ENCODE measurements around the gene CDCA4. TPM values are rescaled to one million over a fixed set of nuclear protein-coding genes. Genes with fewer than 3 reads are reported as not detected.

The CDCA4 gene
- total RNA-seq, 4 donors from 2014 or later = 5.3 to 8.0 (median 6.4) TPM

DNA sequence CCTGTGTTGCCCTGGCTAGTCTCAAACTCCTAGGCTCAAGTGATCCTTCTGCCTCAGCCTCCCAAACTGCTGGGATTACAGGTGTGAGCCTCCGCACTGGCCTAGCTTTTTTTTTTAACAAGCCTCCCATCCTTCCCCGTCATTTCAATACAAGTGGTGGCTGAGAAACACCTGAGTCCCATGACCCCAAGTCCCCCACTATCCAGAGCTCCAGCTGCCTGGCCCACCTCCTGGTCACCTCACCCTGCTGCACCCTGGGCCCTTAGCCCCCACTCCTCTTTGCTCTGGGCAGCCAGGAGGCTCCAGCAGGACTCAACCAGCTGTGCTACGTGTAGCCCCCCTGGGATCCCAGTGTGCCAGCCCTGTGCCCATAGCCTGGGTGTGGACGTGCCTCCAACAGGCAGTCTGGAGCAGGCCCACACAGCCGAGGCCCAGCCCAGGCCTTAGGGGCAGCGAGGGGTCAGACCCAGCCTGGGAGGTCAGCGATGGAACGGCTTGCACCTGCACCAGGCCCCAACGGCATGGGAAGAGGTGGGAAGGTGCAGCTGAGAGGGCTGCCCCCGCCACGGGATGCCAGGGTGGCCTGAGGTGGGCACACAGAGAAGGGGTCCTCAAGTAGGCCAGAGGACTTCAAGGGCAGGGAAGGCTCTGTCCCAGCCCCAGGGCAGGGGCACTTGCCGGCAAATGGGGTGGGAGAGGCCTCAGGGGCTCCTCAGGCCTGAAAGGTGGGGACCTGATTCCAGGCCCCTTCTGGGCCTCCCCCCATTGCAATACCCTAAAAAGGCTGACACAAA is 49.2 kb downstream of the CDCA4 start:
- TF ChIP-seq, protein P1, sequence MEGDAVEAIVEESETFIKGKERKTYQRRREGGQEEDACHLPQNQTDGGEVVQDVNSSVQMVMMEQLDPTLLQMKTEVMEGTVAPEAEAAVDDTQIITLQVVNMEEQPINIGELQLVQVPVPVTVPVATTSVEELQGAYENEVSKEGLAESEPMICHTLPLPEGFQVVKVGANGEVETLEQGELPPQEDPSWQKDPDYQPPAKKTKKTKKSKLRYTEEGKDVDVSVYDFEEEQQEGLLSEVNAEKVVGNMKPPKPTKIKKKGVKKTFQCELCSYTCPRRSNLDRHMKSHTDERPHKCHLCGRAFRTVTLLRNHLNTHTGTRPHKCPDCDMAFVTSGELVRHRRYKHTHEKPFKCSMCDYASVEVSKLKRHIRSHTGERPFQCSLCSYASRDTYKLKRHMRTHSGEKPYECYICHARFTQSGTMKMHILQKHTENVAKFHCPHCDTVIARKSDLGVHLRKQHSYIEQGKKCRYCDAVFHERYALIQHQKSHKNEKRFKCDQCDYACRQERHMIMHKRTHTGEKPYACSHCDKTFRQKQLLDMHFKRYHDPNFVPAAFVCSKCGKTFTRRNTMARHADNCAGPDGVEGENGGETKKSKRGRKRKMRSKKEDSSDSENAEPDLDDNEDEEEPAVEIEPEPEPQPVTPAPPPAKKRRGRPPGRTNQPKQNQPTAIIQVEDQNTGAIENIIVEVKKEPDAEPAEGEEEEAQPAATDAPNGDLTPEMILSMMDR (IDR thresholded peaks at IDR 0.05) = no peak
- no peak for ATAC-seq (ENCODE audit: low FRiP score)
- DNase-seq (ENCODE audit: low spot score) = no peak

DNA sequence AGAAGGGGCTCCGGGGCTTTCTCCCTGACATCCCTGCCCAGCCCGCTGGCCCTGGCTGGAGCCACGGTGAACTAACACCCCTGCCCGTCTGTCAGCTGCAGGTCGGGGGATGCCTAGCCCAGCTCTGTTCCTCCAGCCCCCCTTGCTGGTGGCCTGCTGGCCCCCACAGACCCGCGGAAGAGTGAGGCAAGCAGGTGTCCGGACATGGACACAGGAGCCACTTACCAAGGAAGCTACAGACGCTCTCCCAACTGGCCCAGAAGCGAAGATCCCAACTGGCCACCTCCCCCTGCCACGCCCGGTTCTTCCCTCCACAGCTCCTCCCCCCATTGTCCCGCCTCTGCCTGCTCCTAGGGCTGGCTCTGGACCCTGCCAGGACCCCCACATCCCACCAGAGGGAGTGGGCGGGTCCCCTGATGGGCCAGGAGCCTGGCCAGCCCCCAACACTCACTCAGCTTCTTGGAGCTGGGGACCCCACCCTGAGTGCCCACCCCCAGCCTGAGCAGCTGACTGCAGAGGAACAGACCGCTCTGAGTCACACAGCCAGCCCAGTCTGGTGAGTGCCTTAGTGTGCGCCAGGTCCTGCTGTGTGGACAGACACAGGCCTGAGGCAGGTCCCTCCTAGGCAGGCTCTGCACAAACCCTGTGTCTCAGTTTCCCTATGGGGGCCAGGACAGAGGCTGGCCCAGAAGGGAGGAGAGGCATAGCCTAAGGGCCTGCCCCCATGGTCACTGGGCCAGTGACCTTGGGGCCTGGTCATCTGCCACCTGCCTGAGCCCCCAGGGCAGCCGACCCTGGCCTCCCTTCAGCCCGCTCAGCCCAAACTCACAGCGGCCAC is 50.4 kb downstream of the CDCA4 start:
- ATAC-seq (ENCODE audit: low FRiP score) (peak; percentile 22), DNase-seq (ENCODE audit: low spot score) (no peak)
- TF ChIP-seq, protein P1 (IDR thresholded peaks at IDR 0.05) = no peak

DNA sequence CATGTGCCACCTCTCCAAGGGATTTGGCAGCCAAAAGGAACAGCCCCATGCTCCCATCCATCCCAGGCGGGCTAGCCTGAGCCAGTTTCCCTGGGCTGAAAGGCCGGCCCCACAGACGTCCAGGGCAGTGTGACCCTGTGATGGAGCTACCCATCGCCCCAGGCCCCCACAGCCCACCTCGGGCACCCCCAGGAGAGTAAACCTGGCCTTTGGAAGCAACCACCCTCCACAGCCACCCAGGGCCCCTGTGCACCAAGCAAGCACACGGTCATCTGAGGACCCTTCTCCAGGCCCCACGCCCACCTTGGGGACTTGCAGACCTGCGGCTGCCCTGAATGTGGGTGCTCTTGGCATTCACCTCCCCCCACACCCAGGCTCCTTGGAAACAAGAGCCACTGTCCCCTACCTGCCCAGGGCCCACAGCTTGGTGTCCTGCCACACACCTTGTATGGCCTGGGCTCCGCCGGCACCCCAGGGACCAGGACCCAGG is 51.1 kb downstream of the CDCA4 start:
- ATAC-seq (ENCODE audit: low FRiP score) (no peak), DNase-seq (ENCODE audit: low spot score) (no peak)
- TF ChIP-seq, protein P1 (IDR thresholded peaks at IDR 0.05) = no peak

DNA sequence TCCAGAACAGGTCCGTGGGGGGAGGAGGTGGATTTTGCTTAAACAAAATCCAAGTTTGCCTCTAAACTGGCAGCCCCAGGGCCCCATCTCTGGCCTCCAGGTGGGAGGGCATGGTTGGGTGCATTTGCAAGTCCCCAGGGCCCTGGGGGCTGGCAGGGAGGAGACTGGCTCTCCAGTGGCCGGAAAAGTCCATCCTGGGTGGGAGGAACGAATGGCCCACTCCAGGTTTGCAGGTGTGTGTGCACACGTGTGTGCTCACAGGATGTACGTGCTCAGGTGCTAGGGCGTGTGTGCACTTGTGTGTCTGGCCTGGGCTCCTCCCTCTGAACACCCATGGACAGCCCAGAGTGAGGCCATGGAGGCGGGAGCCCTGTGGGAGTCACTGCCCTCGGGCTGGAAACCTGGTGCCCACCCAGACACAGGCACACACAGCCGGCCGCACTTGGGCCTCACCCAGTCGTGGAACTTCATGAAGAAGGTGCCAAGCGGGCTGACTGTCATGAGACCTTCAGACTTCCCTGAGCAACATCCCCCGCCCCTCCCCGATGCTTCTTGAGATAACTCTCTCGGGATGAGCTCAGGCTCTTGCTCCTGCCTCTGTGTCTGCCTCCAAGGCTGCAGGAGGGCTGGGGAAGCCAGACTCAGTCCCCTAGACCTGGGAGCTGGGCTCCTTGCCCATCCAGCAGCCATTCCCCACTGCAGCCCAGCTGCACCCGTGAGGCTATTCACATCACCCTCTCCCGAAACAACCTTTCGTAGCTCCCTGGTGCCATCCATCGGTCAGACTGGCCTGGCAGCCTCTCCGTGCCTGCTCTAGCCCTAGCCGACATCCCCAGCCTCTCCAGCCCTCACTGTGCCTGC is 52.1 kb downstream of the CDCA4 start:
- TF ChIP-seq, protein P1 (IDR thresholded peaks at IDR 0.05) = no peak

DNA sequence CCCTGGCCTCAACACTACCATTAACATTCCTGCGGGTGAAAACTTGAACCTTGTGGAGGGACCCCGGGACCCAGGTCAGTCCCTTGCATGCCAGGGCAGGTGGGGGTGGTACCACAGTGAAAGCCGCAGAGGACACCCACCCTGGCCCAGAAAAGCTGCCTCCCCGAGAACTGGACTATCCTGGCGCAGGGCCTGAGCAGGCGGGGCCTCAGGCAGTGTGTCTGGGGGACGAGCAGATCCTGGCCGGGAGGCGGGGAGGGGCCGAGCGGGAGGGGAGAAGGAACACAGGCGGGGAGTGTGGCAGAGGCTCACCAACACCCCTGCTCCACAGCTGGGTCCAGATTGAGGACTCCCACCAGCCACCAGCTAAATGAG is 52.7 kb downstream of the CDCA4 start:
- TF ChIP-seq, protein P1 (IDR thresholded peaks at IDR 0.05) = no peak
- ATAC-seq (ENCODE audit: low FRiP score) (peak; percentile 26), DNase-seq (ENCODE audit: low spot score) (no peak)

More for the DNA sequence above, 52.1 kb downstream of the CDCA4 start:
- DNase-seq (ENCODE audit: low spot score) (no peak), ATAC-seq (ENCODE audit: low FRiP score) (no peak)

DNA sequence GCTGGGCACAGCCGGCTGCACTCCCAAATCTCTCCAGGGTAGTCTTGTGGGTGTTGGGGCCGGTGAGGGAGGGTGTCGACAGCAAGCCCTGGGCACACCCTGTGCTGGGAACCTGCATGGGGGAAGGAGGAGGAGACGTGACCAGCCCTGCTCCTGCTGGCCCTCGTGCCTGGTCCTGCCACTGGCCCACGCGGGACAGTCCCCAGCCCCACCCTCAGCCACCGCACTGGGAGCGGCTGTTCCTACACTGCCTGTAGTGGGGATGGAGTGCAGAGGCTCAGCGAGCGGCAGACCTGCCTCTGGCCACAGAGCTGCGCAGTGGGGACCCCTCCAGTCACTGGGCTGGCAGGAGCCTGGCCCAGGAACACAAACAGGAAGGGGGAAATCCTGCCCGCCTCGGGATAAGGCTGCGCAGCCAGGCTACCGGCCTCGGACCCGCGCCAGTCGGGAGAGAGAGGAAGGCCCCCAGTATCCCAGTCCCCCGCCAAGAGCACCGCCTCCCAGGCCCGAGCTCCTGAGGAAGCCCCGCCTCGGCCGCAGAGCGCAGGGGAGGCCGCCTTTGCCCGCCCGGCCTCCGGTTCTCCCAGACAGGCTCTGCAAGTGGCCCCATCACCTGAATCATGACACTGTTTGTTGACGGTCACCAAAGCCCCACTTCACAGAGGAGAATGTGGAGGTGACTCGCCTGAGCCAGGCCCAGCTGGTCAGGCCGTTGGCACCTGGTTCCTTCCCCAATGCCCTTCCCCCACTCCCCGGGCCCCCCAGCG is 53.3 kb downstream of the CDCA4 start:
- ATAC-seq (ENCODE audit: low FRiP score) (peak; percentile 33), DNase-seq (ENCODE audit: low spot score) (no peak)
- TF ChIP-seq, protein P1 (IDR thresholded peaks at IDR 0.05) = no peak

All from omental fat pad (tissue), 4 donors.